Left kidney (tissue), 2 donors: Measurements from ENCODE around the gene BAIAP3. TPM values are rescaled to one million over a fixed set of nuclear protein-coding genes. Genes with fewer than 3 reads are reported as not detected.

Experiments
- DNase-seq: peaks from one replicate; pipeline ENCODE4 v3.0.0-alpha.2; 2013
- polyA plus RNA-seq: library from polyadenylated mRNA; unstranded; fragments of 120-200 nt; gene quantifications from one replicate; pipeline ENCODE4 v1.2.1, GENCODE V29; 2013; ENCODE audit not compliant: insufficient read length

The BAIAP3 gene
- polyA plus RNA-seq, 1 donor = 4.6 TPM

DNA sequence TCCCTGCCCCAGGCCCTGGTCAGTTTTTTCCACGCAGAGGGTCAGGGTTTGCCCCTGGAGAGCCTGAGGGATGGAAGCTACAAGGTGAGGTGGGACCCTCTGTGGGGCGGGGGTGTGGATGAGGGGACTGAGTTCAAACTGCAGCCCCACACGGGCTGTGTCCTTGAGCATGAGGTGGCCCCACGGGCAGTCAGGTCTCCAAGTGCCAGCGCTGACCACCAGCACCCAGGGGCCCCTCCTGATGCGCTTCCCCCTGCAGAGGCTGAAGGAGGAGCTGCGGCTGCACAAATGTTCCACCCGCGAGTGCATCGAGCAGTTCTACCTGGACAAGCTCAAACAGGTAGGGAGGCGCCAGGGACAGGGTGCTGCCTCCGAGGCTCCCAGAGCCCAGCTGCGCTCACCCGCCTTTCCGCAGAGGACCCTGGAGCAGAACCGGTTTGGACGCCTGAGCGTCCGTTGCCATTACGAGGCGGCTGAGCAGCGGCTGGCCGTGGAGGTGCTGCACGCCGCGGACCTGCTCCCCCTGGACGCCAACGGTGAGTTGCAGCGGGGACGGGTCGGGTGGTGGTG lies 13.9 kb downstream of the BAIAP3 start:
- DNase-seq = no peak

DNA sequence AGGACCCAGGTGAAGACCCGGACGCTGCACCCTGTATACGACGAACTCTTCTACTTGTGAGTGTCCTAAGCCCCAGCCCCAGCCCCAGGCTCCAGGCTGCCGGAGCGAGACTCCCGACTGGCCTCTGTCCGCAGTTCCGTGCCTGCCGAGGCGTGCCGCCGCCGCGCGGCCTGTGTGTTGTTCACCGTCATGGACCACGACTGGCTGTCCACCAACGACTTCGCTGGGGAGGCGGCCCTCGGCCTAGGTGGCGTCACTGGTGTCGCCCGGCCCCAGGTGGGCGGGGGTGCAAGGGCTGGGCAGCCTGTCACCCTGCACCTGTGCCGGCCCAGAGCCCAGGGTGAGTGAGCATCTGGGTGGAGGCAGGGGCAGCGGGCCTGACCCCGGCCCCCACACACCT lies 14.5 kb downstream of the BAIAP3 start:
- no peak for DNase-seq

DNA sequence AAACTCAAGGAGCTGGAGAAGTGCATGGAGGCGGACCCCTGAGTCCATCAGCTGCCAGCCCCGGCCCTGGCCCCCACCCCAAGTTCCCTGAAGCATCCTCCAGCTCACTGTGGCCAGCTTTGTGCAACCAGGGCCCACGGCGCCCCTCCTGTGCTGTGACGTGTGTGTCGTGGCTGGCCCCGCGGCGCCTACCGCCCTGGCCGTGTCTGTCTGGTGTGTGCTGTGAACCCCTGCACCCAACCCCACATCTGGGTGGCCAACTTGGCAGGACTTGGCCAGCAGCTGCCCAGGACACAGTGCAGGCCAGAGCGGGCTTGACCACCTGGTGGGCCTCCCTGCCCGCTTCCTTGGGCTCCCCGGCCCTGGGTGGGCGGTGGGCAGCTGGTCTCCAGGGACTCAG lies 15.0 kb downstream of the BAIAP3 start:
- no peak for DNase-seq

DNA sequence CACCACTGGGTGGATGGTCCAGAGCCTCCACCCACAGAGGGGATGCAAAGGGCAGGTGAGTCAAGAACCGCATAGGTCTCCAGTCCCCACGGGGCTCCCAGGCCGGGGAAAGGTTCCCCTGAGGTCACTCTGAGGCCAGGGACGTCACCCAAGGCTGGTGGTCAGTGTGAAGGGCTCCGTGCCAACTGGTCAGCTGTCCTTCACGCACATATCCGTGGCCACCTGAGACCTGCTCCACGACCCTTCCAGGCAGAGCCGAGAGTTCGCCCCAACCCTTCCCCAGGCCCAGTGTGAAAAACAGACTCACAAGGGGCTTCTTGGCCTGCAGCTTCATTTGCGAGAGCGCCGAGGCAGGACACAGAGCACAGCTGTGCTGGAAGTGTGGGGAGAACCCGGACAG lies 15.5 kb downstream of the BAIAP3 start:
- DNase-seq = no peak

DNA sequence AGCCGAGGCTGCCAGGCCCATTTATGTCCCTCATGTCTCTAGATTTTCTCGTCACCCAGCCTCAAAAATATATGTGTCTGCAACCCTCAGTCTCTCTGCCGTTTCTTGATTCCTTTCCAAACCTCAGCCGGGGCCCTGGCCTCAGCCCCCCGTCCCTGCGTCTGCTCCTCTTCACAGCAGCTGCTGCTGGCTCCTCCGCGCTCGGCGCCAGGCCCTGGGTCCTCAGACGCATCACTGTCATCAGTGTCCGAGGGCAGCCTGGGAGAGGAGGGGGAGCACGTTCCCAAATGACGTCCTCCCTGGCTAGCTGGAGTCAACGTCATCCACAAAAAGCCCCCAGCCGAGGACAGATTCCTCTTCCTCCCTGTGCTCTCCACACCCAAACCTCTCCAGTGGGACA lies 15.9 kb downstream of the BAIAP3 start:
- DNase-seq = no peak

GRCh38 chr16:1349951-1350350 lies 16.5 kb downstream of the BAIAP3 start:
- DNase-seq = no peak

DNA sequence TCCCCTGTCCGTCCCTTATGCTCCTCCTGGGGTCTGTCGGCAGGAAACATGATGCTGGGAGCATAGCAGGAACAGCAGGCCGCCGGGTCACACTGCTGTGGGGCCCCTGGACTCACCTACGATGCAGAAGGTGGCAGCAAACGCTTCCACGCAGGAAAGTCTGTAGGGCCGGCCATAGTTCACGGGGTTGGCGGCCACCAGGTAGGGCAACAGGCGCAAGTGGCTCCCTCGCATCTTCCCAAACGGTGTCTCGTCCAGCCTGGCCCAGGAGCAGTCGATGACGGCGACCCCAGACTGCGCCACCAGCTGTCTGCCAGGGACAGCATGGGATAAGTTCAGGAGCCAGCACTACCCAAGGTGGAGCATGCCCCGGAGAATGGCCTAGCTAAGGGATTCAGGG lies 17.2 kb downstream of the BAIAP3 start:
- DNase-seq = no peak

DNA sequence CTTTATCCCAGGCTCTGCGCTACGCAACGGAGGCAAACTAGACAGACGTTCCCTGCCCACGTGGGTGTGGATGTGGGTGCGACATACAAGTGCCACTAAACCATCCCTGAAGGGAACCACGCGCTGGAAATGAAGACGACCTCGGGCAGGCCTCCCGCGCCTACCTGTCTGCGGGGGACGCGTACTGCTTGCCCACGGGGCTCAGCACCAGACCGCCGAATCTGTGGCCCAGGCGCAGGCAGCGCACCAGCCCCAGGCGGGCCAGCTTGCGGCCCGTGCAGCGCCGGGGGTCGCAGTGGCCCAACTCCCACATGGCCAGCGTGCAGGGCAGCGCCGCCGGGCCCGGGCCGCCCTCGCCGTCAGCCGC lies 17.8 kb downstream of the BAIAP3 start:
- DNase-seq = no peak

- peak; percentile 73 for DNase-seq
Measured at GRCh38 chr16:1351582-1352362, 18.3 kb downstream of the BAIAP3 start, which contains the start of the genes GNPTG and TSR3. TSS of gene GNPTG (plus strand) at chr16:1351931. CDS start at chr16:1351966, 35 bp downstream. TSS of gene TSR3 (minus strand) at chr16:1351878. CDS start at chr16:1351804, 74 bp downstream.

GRCh38 chr16:1354815-1355540 lies 21.5 kb downstream of the BAIAP3 start:
- DNase-seq = no peak

- DNase-seq = no peak
Measured at GRCh38 chr16:1355591-1355990, 22.1 kb downstream of the BAIAP3 start.

GRCh38 chr16:1356061-1356900 lies 22.8 kb downstream of the BAIAP3 start:
- no peak for DNase-seq

DNA sequence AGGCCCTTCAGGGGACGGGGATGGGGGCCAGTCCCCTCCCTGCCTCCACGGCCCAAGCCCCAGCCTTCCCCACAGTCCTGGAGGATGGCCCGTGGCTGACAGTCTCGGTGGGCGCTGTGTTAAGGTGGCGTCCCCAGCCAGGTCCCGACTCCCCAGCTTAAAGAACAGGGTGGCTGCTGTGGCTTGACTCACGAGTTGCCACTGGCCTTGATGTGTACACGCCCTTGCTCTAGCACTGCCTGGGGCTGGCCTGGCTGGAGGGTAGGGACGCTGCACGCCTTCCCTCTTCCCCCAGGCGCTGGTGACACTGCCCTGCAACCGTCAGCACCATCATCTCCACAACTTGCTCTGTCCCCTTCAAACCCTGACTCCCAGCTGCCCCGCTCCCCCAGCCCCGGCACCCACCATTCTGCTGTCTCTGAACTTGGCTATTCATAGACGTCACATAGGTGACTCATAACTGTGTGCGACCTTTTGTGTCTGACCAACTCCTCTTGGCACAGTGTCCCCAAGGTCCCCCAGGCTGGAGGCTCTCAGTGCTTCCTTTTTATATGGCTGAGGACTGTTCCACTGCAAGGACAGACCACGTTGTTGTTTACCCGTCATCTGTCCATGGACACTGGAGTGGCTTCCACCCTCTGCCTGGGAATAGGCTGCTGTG lies 24.6 kb downstream of the BAIAP3 start:
- no peak for DNase-seq

- DNase-seq = no peak
Measured at GRCh38 chr16:1361685-1362360, 28.4 kb downstream of the BAIAP3 start.

- no peak for DNase-seq
Measured at GRCh38 chr16:1362807-1363206, 29.4 kb downstream of the BAIAP3 start.

GRCh38 chr16:1363501-1364041 lies 30.1 kb downstream of the BAIAP3 start:
- DNase-seq = no peak

DNA sequence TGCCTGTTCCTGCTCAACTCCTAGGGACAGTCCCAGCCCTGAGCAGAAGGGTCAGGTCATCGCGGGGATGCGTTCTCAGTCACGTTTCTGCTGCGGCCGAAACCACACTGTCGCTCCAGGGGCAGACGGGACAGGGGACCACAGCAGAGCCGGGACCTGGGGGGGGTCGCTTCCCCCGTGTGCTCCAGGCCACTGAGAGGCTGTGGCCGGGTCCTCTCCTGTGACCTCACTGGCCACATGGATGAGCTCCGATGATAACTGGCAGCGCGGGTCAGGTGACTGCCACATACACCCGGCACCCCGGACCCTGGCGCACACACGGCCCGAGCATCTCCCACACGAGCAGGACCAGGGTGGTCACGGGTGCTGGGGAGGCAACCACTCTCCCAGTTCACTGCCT lies 31.1 kb downstream of the BAIAP3 start:
- DNase-seq = no peak

DNA sequence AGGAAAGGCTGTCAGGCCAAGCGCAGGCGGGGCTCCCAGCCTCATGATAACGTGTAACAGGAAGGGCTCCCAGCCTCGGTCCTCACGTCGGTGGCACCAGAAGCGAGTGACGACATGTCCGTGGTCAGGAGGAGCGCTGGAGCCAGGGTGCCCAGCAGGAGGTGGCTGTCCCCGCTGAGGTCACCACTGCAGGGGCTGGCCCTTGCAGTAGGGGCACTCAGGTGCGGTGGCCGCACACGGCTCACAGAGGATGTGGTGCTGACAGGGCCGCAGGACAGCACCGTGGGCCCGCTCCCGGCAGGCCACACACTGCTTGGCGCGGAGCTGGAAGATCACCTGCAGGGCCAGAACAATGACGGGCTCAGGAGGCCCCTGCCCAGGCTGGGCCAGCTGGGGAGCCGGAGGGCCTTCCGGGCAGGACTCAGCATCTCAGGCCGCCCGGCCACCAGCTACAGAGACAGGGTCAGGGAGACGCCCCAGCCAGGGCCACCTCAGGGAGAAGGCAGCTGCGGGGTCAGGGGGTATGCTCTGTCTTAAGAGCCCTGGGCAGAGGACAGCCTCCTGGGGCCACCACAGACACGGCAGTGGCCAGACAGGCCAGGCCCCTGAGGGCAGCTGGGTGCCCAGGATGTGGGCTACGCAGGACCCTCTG lies 32.7 kb downstream of the BAIAP3 start:
- no peak for DNase-seq

DNA sequence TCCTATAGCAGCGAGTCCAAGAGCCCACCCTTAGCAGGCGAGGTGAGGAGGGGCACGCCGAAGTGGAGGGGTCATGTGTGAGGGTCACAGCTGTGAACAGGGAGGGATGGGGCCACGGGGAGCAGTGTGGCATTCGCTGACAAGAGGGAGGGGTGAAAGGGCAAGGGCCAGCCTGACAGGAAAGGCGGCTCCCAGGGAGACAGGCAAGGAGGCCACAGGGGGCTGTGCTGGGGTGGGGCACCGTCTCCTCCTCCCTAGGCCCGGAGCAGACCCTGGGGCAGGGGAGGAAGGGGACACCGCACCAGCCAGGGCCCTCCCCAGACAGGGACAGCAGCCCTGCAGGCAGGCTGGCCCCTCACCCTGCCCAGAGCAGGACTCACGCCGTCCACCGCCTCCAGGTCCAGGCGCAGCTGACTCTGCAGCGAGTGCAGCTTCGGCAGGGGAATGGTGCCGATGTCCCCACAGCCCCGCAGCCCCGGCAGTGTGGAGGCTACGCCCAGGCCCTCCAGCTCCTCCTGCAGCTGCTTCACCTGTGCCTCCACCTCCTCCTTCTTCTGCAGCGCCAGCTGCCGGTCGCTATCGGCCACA lies 33.4 kb downstream of the BAIAP3 start:
- DNase-seq = no peak
